Liver (tissue), 9 donors: ENCODE data around the gene NCDN. TPM values are rescaled to one million over a fixed set of nuclear protein-coding genes. Genes with fewer than 3 reads are reported as not detected.

ENCODE experiments used
- DNase-seq: peaks from one replicate; pipeline ENCODE4 v3.0.0-alpha.2; 2017; ENCODE audit warnings: low spot score
- H3K27ac ChIP-seq, 2 donors: one replicate each; pipeline ENCODE4 v1.7.0; 2013; ENCODE audit warnings: inconsistent platforms in 2 of 2, low read length in 2 of 2, control low read depth in 1 of 2, low read depth in 1 of 2, mild to moderate bottlenecking in 1 of 2
- H3K27me3 ChIP-seq, 4 donors: one replicate each; pipeline versions ENCODE4 v1.6.1 to v1.7.0; 2013; ENCODE audit warnings: low read length in 3 of 4, inconsistent platforms in 1 of 4, mild to moderate bottlenecking in 1 of 4, moderate library complexity in 1 of 4; ENCODE audit not compliant: control insufficient read depth in 4 of 4, insufficient read depth in 4 of 4
- H3K36me3 ChIP-seq, 4 donors: one replicate each; pipeline versions ENCODE4 v1.6.1 to v1.7.0; 2013; ENCODE audit warnings: low read length in 3 of 4, mild to moderate bottlenecking in 3 of 4, low read depth in 1 of 4, moderate library complexity in 1 of 4; ENCODE audit not compliant: control insufficient read depth in 4 of 4, insufficient read depth in 3 of 4
- H3K4me1 ChIP-seq, 4 donors: one replicate each; pipeline versions ENCODE4 v1.6.1 to v1.7.0; 2013; ENCODE audit warnings: low read length in 3 of 4, mild to moderate bottlenecking in 3 of 4, moderate library complexity in 1 of 4; ENCODE audit not compliant: control insufficient read depth in 4 of 4, insufficient read depth in 4 of 4
- H3K4me3 ChIP-seq, 3 donors: one replicate each; pipeline versions ENCODE4 v1.6.1 to v1.7.0; 2013; ENCODE audit warnings: low read length in 3 of 3, control low read depth in 1 of 3, low read depth in 1 of 3, mild to moderate bottlenecking in 1 of 3
- H3K9ac ChIP-seq, 2 donors: one replicate each; pipeline ENCODE4 v1.7.0; 2013; ENCODE audit warnings: low read length in 2 of 2, mild to moderate bottlenecking in 2 of 2, moderate library complexity in 2 of 2, control low read depth in 1 of 2, low read depth in 1 of 2
- H3K9me3 ChIP-seq, 4 donors: one replicate each; pipeline versions ENCODE4 v1.6.1 to v1.7.0; 2013; ENCODE audit warnings: low read length in 3 of 4; ENCODE audit not compliant: control insufficient read depth in 4 of 4
- ATF3 ChIP-seq: IDR thresholded peaks from 2 replicates; pipeline ENCODE4 v1.6.1; 2016; ENCODE audit warnings: antibody characterized with exemption
- CTCF ChIP-seq: fragments of 150-350 bp; IDR thresholded peaks from 2 replicates; pipeline ENCODE4 v1.5.1; 2017; ENCODE audit warnings: improper control_type of control experiment, low read depth, low read length; ENCODE audit not compliant: missing input control
- EGR1 ChIP-seq, 2 donors: IDR thresholded peaks; 2 replicates each; pipeline ENCODE4 v1.6.1; 2016 to 2018; ENCODE audit warnings: antibody characterized with exemption in 2 of 2, low read depth in 2 of 2
- FOXA1 ChIP-seq: IDR thresholded peaks from 2 replicates; pipeline ENCODE4 v1.6.1; 2016; ENCODE audit warnings: antibody characterized with exemption
- FOXA2 ChIP-seq: IDR thresholded peaks from 2 replicates; pipeline ENCODE4 v1.6.1; 2016; ENCODE audit warnings: antibody characterized with exemption
- GABPA ChIP-seq, 2 donors: IDR thresholded peaks in 1 of 2; conservative IDR thresholded peaks in 1 of 2; 2 replicates each; pipeline ENCODE4 v1.6.1; 2016; ENCODE audit warnings: antibody characterized with exemption in 2 of 2, mild to moderate bottlenecking in 1 of 2, moderate library complexity in 1 of 2
- HNF4A ChIP-seq, 2 donors: conservative IDR thresholded peaks; 2 replicates each; pipeline ENCODE4 v1.6.1; 2016; ENCODE audit warnings: antibody characterized with exemption in 2 of 2, mild to moderate bottlenecking in 2 of 2
- HNF4G ChIP-seq: IDR thresholded peaks from 2 replicates; pipeline ENCODE4 v1.6.1; 2016; ENCODE audit warnings: antibody characterized with exemption
- JUND ChIP-seq, 2 donors: IDR thresholded peaks; 2 replicates each; pipeline ENCODE4 v1.6.1; 2016; ENCODE audit warnings: antibody characterized with exemption in 2 of 2
- MAX ChIP-seq: IDR thresholded peaks from 2 replicates; pipeline ENCODE4 v1.6.1; 2016; ENCODE audit warnings: antibody characterized with exemption
- NR2F2 ChIP-seq: IDR thresholded peaks from 2 replicates; pipeline ENCODE4 v1.6.1; 2016; ENCODE audit warnings: antibody characterized with exemption
- RAD21 ChIP-seq, 2 donors: IDR thresholded peaks; 2 replicates each; pipeline ENCODE4 v1.6.1; 2016; ENCODE audit warnings: antibody characterized with exemption in 2 of 2, mild to moderate bottlenecking in 2 of 2
- REST ChIP-seq: IDR thresholded peaks from 2 replicates; pipeline ENCODE4 v1.6.1; 2016; ENCODE audit warnings: antibody characterized with exemption, mild to moderate bottlenecking
- RXRA ChIP-seq, 2 donors: IDR thresholded peaks; 2 replicates each; pipeline ENCODE4 v1.6.1; 2017 to 2018; ENCODE audit warnings: antibody characterized with exemption in 2 of 2, mild to moderate bottlenecking in 1 of 2
- SP1 ChIP-seq: IDR thresholded peaks from 2 replicates; pipeline ENCODE4 v1.6.1; 2018; ENCODE audit warnings: antibody characterized with exemption, mild to moderate bottlenecking
- TAF1 ChIP-seq: conservative IDR thresholded peaks from 2 replicates; pipeline ENCODE4 v1.6.1; 2016; ENCODE audit warnings: antibody characterized with exemption, mild to moderate bottlenecking
- YY1 ChIP-seq: IDR thresholded peaks from 2 replicates; pipeline ENCODE4 v1.6.1; 2016; ENCODE audit warnings: antibody characterized with exemption, mild to moderate bottlenecking
- ZBTB33 ChIP-seq: IDR thresholded peaks from 2 replicates; pipeline ENCODE4 v1.6.1; 2016; ENCODE audit warnings: antibody characterized with exemption
- WGBS: extraction: QIAGEN DNeasy Blood & Tissue Kit; methylation state at CpG from one replicate; pipeline ENCODE4 v1.1.7; 2013; 5-methylcytosine and 5-hydroxymethylcytosine counted together
- polyA plus RNA-seq, 2 donors: library from polyadenylated mRNA; stranded (reverse) in 1 of 2; unstranded in 1 of 2; fragments of 200-250 nt in 1 of 2; fragments of >200 nt in 1 of 2; fragmentation: Nextera tagmentation in 1 of 2; extraction: Ambion mirVana in 1 of 2; gene quantifications; one replicate each; pipeline versions ENCODE4 v1.2.1 to v1.2.3, GENCODE V29; 2013 to 2015
- total RNA-seq, 2 donors: library from RNA; depleted of rRNA; stranded (reverse); fragments of >200 nt; gene quantifications; one replicate each; pipeline ENCODE4 v1.2.3, GENCODE V29; 2014
- donor health status: healthy.
- donor health status: healthy.
- donor health status: healthy.
- donor health status: healthy.
- donor health status: healthy.

The NCDN gene
- total and polyA plus RNA-seq, 4 donors = 2.7 to 7.9 (median 5.6) TPM

GRCh38 chr1:35598895-35599294 lies 41.3 kb downstream of the NCDN start:
- Histone ChIP-seq H3K27me3 (no peaks in the 10 kb centered on the region), H3K4me3 (no peak overlapping the region), H3K9me3 (no peaks in the 10 kb centered on the region), H3K4me1 (no peaks in the 10 kb centered on the region), H3K36me3 (peaks cover 17 to 30% (median 23%) of the 10 kb centered on the region in 4 donors), H3K9ac (no peak overlapping the region), H3K27ac (no peak overlapping the region)
- no peak for DNase-seq
- 90% methylated on average over 2 of the region's 2 CpGs for WGBS
- TF ChIP-seq CTCF (no peak), MAX (no peak), ATF3 (no peak), ZBTB33 (no peak), JUND (IDR thresholded peaks at IDR 0.05) (no peak), HNF4G (no peak), SP1 (no peak), RAD21 (IDR thresholded peaks at IDR 0.05) (no peak), RXRA (IDR thresholded peaks at IDR 0.05) (no peak), NR2F2 (no peak), YY1 (no peak), FOXA2 (no peak), EGR1 (IDR thresholded peaks at IDR 0.05; ENCODE audit: low read depth in 2 of 2) (no peak), GABPA (IDR thresholded peaks at IDR 0.05 in 1 of 2, conservative IDR thresholded peaks at IDR 0.05 in 1 of 2) (no peak), HNF4A (conservative IDR thresholded peaks at IDR 0.05) (no peak), REST (no peak), FOXA1 (no peak), TAF1 (no peak)
